Fibroblast of the aortic adventitia (primary cell): ENCODE measurements around the gene GRB10. TPM values are rescaled to one million over a fixed set of nuclear protein-coding genes. Genes with fewer than 3 reads are reported as not detected.

ENCODE experiments used
- DNase-seq: peaks from one replicate; pipeline ENCODE4 v3.0.0-alpha.2; 2010; ENCODE audit warnings: low read depth
- H3K4me3 ChIP-seq: 2 replicates; pipeline ENCODE4 v1.5.1; 2011; ENCODE audit warnings: low read depth, mild to moderate bottlenecking, control low read depth, low read length, moderate library complexity
- total RNA-seq: library from RNA; depleted of rRNA; stranded (reverse); fragments of >200 nt; gene quantifications from 2 replicates; pipeline ENCODE4 v1.2.3, GENCODE V29; 2012; ENCODE audit warnings: low replicate concordance
- TF ChIP-seq, protein P1 (sequence below): IDR thresholded peaks from 2 replicates; pipeline ENCODE4 v1.5.1; 2011; ENCODE audit warnings: mild to moderate bottlenecking, low read length, control low read depth, inconsistent platforms; ENCODE audit not compliant: insufficient read depth

Gene GRB10
- total RNA-seq, 1 donor = 39.1 TPM

DNA sequence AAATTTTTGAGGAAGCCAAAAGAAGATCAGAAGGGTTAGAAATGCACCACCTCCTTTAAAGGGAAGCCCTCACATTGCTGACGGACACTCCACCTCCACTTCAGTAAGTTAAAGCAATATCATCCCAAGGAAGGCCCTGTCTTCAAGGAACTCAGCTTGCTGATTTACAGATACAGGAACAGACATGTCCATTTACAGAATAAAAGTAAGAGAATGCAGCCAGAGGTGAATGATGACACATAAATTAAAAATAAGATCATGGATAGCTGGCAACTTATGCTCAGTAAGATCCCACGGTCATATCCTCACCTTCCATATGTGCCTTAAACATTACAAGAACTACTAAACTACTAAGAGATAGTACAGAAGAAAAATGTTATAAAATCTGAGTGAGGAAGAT, 20.4 kb downstream of the GRB10 start:
- no peak for DNase-seq
- H3K4me3 ChIP-seq = no peak overlapping the region
- TF ChIP-seq, protein P1, sequence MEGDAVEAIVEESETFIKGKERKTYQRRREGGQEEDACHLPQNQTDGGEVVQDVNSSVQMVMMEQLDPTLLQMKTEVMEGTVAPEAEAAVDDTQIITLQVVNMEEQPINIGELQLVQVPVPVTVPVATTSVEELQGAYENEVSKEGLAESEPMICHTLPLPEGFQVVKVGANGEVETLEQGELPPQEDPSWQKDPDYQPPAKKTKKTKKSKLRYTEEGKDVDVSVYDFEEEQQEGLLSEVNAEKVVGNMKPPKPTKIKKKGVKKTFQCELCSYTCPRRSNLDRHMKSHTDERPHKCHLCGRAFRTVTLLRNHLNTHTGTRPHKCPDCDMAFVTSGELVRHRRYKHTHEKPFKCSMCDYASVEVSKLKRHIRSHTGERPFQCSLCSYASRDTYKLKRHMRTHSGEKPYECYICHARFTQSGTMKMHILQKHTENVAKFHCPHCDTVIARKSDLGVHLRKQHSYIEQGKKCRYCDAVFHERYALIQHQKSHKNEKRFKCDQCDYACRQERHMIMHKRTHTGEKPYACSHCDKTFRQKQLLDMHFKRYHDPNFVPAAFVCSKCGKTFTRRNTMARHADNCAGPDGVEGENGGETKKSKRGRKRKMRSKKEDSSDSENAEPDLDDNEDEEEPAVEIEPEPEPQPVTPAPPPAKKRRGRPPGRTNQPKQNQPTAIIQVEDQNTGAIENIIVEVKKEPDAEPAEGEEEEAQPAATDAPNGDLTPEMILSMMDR = no peak

DNA sequence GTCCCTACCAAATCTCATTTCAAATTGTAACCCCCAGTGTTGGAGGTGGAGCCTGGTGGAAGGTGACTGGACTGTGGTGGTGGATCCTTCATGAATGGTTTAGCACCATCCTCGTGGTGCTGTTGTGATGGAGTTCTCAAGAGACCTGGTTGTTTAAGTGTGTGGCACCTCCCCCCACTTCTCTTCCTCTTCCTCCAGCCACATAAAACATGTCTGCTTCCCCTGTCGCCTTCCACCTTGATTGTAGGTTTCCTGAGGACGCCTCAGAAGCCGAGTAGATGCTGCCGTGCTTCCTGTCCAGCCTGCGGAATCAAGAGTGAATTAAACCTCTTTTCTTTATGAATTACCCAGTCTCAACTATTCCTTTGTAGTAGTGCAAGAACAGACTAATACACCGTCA, 21.0 kb downstream of the GRB10 start:
- no peak overlapping the region for H3K4me3 ChIP-seq
- TF ChIP-seq, protein P1 = no peak
- DNase-seq = no peak

DNA sequence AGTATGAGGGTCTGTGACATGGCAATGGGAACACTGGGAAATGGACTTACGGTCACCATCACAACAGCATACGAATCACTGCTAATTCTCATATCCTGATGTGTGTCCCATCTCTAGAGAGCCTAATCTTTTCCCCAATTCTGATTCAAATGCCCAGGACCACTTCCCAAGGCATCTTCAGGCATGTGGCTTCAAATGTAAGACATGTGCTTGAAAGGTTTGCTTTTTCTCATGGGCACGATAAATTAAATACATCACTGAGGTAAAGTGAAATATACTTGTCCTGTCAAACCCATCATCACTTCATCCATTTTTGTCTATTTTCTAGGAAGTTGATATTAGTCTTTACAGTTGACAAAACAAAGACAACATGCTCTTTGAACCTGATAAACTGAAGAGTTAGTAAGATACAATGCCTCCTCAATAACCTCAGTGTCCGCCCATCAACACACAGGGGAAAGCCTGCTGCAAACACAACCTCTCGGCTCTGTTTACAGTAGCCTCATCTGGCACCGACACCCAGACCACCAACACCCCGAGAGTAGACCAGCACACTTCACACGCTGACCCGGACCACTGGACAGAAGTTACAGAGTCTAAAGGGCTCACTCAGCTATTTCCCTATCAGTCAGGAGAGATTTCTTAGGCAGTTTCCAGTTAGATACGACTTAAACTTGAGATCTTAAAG, 24.8 kb downstream of the GRB10 start:
- no peak for DNase-seq
- H3K4me3 ChIP-seq = no peak overlapping the region
- TF ChIP-seq, protein P1 = no peak

DNA sequence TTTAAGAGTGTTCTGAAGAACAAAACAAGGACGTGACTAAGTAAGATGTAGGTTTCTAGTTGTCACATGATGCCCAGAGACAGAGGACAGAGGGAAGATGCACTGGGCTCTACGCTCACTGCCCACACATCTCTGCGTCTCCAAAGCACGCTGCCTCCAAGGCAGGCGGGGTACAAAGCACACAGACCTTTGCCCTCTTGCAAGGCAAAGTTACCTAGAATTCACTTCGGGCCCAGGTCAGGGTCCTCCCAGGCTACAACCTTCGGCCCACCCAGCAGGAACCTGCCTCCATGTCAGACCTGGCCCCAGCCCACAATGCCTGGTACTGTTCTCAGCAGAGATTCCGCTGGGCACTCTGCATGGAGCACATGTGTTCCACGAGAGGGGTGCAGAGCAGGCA, 26.5 kb downstream of the GRB10 start:
- TF ChIP-seq, protein P1 = no peak
- no peak overlapping the region for H3K4me3 ChIP-seq
- no peak for DNase-seq

DNA sequence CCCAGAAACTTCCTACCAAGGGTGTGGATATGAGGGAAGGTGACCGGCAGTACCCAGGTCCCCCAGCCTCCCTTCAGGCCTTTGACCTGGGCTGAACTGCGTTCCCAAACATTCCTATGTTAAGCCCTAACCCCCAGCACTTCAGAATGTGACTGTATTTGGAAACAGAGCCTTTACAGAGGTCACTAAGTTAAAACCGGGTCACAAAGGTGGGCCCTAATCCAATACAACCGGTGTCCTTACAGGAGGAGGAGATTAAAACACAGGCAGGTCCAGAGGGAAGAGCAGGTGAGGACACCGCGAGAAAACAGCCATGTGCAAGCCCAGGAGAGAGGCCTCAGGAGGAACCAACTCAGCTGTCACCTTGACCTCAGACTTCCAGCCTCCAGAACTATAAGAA, 28.0 kb downstream of the GRB10 start:
- TF ChIP-seq, protein P1 = no peak
- no peak overlapping the region for H3K4me3 ChIP-seq
- no peak for DNase-seq

DNA sequence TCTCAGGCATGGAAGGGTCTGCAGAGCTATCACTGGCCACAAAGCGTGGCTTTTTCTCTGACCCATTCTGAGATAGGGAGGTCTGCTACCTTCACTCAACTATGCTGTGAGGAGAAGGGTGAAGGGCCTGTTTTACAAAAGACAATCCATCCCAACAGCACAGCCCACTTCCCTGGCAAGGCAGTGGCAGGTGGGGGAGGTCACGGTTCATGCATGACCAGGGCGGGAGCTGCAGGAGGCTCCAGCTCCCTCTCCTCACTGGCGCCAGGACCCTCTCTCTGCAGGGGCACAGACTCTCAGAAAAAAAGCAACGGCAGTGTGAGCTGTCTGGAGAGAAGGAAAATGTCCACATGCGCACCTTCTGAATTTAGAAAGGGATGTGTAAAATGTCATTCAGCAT, 28.5 kb downstream of the GRB10 start:
- no peak for DNase-seq
- TF ChIP-seq, protein P1 = no peak
- no peak overlapping the region for H3K4me3 ChIP-seq

DNA sequence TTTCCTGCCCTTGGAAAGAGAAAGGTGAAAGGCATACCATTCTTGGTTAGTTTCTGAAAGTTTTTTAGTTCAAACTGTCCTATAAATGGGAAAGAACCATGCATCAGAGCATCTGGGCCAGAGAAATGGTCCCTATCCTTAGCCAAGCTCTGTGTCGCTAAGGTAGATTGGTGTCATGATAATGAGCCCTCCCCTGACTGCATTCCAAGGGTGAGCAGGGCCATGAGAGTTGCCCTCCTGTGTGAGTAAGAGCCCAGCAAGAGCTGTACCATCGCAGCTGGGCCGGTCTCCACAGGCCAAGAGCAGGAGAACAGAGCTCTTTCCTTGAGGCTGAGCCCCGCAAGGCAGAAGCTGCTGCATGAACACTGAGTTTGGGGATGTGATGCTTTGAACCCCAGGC, 30.3 kb downstream of the GRB10 start:
- H3K4me3 ChIP-seq = no peak overlapping the region
- DNase-seq = no peak
- TF ChIP-seq, protein P1 = no peak
